Measurements from ENCODE around the gene FAM136A.
"Not testable (repeated sequence)": the region's sequence is repeated elsewhere in the genome, so short reads cannot be mapped to it uniquely, and the experiment has no call there.

The FAM136A gene

DNA sequence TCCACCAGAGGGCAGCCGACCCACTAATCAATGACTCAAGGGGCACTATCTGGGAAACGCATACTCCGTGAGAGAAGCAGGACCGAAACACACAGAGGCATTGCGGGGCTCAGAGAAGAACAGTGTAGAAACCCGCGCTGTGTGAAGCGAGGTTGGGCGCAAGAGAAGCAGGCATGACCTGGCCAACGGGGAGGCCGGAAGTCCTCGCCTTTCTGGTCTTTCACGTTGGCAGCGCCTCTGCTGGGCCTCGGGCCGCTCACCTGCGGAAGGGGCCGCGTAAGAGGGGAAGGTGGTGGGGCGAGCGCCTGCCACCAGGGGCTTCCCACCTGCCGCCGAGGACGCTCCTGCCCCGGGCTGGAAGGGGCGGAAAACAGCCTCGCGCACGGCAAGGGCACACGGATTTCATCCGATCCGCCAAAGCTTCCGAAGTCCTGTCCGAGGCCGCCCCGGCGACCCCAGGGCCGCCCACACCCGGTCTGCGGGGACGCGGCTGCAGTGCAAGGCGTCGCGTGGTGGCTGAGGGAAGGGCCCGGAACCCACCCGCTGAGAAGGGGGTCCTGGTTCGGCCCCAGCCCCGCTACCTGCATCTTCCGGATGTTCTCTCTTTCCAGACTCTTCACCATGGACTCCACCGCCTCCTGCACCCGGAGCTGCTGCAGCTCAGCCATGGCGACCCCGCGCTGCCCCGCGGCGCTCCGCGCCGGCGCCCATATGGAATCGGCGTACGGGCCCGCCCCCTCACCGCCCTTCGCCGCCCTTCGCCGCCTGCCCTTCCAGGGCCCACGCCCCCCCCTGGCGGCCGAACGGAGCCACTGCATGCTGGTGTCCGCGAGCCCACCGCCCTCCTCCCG is at the start of gene FAM136A:
TSS of gene FAM136A (minus strand) at position 724 of the 851 bp plus-strand sequence. CDS start at position 668, 56 bp downstream.
- peak; percentile 76 to 80 for DNase-seq (ENCODE audit: low read depth in 2 of 2)

DNA sequence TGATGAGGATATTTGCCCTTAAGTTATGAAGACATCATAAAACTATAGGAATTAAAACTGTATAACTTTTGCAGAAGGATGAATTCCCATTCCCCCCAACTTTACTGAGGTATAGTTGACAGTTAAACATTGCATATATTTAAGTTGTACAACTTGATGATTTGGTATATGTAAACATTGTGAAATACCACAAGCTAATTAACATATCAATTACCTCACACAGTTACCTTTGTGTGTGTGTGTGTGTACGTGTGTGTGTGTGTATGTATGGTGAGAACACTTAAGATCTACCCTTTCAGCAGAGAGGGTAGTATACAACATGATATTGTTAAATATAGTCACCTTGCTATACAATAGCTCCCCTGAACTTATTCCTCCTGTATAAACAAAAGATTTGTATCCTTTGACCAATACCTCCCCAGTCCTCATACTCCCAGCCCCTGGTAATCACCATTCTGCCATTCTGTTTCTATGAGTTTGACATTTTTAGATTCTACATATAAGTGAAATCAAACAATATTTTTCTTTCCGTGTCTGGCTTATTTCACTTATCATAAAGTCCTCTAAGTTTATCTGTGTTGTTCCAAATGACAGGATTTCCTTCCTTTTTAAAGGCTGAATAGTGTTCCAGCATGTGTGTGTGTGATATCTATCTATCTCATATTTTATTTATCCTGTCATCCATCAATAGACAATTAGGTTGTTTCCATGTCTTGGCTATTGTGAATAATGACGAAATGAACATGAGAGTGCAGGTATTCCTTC is 48.2 kb upstream of the FAM136A start:
- DNase-seq (ENCODE audit: low read depth in 2 of 2), result no peak

DNA sequence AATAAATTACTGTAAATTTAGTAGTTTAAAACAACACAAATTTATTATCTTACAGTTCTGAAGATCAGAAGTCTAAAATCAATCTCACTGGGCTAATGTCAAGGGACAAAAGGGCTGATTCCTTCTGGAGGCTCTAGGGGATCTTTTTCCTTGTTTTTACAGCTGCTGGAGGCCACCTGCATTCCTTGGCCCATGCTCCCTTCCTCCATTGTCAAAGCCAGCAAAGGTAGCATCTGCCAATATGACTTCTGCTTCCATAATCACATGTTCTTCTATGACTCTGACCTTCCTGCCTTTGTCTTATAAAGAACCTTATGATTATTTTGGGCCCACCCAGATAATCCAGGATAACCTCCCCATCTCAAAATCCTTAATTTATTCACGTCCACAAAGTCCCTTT is 46.0 kb upstream of the FAM136A start:
- DNase-seq (ENCODE audit: low read depth in 2 of 2), result no peak

DNA sequence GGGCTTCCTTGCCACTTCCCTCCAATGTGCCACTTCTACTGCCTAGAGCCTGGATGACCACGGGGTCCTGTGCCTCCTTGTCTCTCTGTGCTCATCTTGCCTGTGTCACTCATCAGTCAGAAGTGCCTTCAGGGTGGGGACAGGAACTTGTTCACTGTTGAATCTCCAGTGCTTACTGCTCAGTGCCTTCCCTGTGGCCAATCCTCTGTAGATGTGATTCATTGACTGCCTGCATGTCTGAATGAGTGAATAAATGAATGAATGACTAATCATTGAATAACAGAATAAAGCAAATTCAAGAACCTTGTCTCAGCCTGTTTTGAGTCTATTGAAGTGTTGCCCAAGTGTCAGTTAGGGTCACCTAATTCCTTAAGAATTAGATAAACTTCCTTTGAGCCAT is 42.3 kb upstream of the FAM136A start:
- no peak for DNase-seq (ENCODE audit: low read depth in 2 of 2)

DNA sequence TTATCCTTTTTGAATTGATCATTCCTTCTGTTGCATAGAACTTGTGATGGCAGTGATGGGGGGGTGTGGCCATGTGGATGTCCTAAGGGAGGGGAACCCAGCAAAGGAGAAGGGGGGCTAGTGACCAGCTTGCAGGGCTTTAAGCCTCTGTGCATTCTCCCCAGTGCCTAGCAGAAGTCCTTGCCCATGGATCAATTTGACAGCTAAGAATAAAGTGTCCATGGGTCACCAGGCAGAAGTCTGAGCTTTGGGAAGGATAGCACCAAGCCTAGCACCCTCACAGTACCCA is 39.6 kb upstream of the FAM136A start:
- DNase-seq (ENCODE audit: low read depth in 2 of 2), result no peak

DNA sequence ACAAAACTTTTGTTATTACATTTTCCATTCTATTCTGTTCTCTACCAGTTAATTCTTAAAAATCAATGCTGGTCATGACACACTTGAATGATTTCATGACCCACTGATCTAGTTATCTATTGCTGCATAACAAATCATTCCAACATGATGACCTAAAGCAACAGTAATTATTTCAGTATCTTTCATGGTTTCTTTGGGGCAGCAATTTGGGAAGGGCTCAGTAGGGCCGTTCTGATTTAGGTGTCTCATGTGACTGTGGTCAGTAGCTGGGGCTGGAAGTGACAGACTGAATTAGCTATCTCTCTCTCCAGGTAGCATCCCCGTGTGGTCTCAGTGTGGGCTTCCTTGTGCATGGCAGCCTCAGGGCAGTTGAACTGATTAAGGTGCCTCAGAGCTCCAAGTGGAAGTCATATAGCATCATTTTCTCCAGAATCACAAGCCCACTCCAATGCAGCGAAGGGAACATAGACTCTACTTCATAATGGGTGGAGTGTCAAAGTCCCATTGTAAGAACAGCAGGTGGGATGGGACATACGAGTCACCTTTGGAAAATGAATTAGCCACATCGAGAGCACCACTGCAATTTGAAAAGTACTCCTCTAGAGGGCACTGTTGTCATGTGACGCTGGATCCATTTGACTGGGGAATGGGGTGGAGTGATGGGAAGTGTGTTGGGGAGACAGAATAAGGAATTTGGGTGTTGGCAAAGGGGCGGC is 39.1 kb upstream of the FAM136A start:
- peak in 1 of 2 donors; percentile 1 for DNase-seq (ENCODE audit: low read depth in 2 of 2)

DNA sequence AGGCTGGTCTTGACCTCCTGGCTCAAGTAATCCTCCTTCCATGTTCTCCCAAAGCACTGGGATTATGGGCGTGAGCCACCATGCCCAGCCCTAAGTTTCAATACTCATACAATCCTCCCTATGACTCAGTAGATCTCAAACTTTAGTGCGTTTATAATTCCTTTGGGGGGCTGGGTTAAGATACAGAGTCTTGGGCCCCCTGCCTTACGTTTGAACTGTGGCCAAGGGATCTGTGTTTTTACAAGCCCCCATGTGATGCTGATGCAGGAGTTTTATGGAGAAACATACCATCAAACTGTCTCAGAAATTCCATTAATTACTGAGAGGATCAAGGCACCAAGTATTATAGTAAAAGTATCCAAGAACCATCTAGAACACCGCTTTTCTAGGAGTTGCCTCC is 38.2 kb upstream of the FAM136A start:
- no peak for DNase-seq (ENCODE audit: low read depth in 2 of 2)

DNA sequence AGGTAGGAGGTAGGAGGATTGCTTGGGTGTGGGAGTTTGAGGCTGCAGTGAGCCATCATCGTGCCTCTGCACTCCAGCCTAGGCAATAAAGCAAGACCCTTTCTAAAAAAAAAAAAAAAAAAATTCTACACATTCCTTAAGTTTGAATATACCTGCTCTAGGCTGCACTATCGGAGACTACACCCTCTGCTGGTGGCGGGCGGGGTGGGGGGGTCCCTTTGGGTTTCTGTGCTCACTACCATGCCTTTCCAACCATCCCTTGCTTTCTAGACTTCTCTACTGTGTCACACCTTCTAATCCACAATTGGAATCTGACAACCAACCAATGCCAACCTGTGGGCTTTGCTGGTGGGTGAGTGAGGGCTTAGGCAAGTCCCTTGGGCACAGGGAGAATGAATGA is 34.7 kb upstream of the FAM136A start:
- DNase-seq (ENCODE audit: low read depth in 2 of 2), result no peak

DNA sequence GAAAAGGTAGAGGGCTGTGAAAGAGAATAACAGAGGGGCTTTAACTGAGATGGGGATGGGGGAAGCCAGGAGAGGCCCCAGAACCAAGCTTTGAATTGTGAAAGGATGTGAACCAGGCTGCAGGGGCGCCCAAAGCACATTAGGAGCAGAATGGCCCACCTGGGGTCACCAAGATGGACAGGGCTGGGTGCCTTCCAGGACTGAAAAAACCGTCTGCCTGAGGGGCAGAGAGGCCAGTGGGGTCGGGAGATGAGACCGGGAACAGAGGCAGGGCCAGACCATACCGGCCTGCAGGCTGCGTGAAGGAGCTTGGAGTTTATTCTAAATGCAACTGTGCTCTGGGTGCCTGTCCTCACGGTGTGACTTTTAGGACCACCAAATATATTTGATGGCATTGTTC is 29.1 kb upstream of the FAM136A start:
- no peak for DNase-seq (ENCODE audit: low read depth in 2 of 2)

DNA sequence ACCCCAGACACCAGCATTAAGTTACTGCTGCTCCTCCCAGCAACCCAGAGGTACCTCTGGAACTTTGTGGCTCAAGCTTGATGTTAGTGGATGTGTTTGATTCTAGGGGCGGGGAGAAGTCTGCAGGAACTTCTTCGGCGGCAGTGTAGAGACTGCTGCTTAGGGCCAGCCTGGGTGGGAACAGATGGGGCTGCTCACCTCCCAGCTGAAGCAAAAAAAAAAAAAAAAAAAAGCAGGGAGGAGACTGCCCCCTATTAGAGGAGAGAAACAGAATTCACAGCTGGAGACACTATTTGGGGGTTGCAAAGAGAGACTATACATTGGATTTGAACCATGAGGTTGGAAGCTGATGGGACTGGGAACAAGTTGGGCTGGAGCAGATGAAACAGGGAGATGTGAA is 28.6 kb upstream of the FAM136A start:
- DNase-seq (ENCODE audit: low read depth in 2 of 2), result no peak

DNA sequence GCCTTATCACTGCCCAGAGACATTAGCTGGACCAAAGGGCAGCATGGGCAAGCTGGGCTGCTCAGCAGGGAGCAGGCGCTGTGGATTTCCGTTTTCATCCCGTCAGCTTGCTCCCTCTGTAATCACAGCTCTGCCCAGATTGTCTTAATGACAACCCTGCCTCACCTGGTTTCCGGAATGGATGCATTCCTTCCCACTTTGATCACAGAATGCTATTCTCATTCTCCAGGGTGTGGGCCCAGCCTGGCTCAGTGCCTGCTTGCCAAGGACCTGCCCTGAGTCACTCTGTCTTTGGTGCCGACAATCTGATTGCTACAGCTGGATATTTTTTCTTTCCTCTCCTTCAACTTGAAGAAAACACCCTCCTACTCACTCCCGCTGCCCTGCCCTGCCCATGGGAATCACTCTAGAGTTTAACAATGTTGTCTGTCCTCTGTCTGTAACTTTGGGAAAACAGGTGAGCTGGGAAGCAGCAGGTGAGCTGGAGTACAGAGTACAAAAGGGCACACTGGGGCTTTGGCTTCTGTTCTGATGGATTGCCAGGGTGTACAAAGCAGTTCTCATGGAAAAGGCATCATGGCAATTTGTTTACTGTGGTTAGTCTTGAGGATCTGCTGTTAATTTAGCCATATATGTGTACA is 27.2 kb upstream of the FAM136A start:
- no peak for DNase-seq (ENCODE audit: low read depth in 2 of 2)

DNA sequence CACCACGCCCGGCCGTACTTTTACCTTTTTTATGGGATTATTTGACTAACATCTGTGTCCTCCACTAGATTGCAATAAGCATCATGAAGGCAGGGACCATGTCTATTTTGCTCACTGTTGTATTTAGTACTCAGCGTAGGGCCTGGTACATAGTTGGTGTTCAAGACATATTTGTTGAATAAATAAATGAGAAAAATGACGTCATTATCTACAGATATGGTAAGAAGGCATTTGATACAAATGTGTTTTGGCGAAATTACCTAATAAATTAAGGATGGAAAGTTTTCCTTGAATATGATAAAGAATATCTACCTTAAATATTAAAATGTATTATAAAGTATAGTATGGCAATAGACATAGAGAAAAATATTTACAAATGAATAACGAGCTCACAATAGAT is 24.0 kb upstream of the FAM136A start:
- DNase-seq (ENCODE audit: low read depth in 2 of 2), result no peak

DNA sequence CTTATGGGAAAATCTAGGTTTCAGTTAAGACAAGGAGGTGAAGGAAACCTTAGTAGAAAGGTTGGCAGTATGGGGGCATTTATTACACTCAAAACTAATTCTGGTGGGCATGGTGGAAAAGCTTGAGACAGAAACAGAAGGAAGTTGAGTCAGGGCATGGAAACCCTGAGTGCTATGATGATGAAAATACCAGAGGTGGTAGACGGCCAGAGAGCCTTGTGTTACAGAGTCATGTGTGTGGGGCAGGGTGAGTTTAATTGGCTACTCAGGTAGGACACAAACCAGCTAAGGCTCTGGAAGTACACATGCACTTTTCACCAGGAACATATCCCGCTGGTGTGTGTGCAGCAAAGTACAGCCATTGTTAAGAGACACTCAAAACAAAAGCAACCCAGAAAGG is 20.7 kb upstream of the FAM136A start:
- DNase-seq (ENCODE audit: low read depth in 2 of 2), result no peak

DNA sequence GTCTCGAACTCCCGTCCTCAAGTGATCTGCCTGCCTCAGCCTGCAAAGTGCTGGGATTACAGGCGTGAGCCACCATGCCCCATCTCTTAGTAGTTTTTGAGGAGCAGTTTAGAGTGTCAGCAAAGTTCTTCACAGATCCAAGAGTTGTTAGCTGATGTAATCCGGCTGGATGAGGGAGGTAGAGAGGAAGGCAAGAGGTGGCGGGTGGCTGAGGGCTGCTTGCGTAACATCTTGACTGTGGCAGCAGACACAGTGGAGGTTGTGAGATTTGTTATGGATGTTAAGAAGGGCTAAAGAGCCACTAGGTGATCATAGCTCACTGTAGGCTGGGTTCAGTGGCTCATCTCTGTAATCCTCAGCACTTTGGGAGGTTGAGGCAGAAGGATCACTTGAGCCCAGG is 19.5 kb upstream of the FAM136A start:
- no peak for DNase-seq (ENCODE audit: low read depth in 2 of 2)

DNA sequence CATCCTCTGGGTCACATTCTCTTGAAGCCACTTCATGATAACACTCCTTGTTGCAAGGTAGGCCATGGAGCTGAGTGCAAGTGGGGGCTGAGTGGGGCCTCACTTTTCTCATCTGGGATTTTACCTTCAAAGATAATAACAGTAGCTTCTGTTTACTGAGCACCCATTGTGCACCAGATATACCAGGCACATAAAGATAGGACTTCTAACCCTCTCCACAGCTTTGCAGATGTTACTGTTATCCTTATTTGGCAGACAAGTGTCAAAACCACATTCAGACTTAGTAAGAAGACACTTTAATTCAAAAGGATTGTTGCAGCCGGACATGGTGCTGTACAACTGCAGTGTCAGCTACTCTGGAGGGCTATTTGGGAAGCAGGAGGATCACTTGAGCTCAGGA is 12.8 kb upstream of the FAM136A start:
- no peak for DNase-seq (ENCODE audit: low read depth in 2 of 2)

DNA sequence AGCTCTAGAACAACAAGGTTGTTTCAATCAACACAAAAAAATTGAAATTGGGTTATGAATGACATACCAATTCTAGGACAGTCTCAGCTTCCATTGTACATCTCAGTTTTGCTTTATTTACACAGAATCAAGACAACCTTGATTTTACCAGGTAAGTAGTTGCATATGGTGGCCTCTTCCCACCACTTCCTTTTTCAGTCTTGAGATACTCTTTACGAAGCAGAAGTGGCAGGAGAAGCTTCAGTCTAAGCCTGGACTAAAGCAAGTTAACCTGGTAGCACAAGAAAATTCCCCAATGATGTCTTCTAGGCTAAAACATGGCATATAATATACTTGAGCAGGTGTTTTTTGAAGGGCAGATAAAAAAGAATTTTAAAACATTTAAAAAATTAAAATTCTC is 10.7 kb upstream of the FAM136A start:
- DNase-seq (ENCODE audit: low read depth in 2 of 2), result no peak

DNA sequence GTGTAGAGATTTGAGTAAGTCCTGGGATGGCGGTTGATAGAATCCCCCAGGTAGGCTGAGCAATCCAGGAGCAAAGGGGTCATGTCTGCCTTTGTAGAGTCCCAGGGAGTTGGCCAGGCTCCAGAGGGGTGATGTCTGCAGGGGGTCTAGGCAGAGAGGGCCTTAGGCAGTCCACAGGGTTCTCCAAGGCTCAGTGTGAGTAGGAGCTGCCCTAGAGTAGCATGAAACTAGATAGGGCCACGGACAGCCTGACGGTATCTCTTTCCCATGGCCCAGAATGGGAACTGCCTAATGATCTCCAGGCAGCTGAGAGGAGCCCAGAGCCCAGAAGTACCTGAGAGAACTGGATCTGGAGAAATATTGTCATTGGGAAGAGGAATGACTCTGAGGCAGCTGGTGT is 9.0 kb upstream of the FAM136A start:
- no peak for DNase-seq (ENCODE audit: low read depth in 2 of 2)

DNA sequence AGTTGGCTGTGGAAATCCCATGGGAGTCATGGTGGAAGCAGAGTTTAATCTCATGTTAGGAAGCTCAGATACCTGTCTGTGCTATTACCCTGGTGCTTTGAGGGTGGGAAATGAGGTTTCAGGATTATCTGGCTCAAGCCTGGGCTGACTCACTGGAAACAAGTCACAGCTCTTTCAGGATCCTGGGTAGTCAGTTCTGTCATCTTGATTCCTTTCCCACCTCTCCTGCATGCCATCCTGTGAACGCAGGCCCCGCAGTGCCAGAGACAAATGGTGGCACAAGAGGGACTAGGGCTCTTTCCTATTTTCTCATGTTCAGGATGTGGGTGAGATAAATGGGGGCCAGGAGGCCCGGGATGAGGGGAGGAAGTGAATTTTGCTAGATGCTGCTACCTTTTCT is 3.7 kb upstream of the FAM136A start:
- no peak for DNase-seq (ENCODE audit: low read depth in 2 of 2)

DNA sequence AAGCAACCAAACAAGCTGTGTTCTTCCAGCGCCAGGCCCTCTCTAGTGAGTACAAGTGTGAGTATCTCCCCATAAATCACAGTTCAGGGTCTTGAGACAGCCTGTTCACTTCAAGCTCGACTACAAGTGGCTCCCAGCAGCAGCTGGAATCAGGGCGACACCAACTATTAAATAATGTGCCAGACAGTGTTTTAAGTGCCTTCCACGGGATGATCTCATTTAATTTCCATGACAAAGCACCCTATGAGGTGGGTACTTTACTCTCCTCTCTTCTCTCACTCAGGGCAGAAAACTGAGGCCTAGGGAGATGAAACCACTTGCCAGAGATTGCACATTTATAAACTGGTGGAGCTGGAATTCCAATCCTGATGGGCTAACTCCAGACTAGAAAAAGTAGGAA is 2.6 kb upstream of the FAM136A start:
- no peak for DNase-seq (ENCODE audit: low read depth in 2 of 2)

DNA sequence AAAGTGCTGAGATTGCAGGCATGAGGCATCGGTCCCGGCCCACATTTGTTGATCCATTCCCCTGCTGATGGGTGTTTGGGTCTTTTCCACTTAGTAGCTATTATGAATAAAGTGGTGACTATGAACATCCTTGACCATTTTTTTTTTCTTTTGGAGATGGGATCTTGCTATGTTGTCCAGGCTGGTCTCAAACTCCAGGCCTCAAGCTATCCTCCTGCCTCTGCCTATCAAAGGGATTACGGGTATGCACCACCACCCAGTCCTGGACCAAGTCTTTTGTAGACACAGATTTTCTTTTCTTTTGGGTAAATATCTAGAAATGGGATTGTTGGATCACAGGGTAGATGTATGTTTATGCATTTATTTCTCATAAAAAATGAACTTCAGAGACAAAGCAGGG is 1.3 kb upstream of the FAM136A start:
- no peak for DNase-seq (ENCODE audit: low read depth in 2 of 2)

DNA sequence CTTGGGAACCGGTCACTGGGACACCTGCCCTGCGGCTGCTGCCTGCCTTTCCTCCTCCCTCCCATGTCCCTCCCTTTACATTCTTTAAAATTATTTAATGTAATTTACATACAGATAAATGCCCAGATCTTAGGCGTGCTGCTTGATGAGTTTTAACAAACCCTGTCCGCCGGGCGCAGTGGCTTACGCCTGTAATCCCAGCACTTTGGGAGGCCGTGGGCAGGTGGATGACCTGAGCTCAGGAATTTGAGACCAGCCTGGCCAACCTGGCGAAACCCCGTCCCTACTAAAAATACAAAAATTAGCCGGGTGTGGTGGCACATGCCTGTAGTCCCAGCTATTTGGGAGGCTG is 304 bp upstream of the FAM136A start:
- DNase-seq (ENCODE audit: low read depth in 2 of 2), result not testable (repeated sequence)

DNA sequence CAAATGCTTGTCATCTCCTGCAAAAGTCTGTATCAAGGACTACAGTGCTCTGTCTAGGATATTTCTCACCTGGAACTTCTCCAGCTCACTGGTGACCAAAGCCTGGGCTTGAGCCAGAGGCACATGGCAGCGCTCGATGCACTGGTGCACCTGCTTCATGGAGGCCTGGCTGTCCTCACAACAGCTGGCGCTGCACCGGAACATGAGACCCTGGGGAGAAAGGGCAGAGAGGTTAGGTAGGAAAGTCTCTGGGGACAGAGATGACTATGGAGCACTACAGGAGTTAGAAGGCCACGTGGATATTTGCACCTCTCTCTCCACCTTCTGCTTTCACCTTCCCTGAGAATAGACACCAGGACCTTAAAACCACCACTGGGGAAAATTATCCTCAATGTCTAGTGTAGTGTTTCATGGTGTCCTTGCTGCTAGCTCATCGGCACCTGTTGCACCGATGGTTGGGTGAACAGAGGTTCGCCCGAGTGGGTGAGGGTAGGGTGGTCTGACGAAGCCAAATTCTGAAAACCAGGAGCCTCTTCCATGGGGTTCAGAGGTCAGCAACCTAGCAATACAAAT is 1.0 kb downstream of the FAM136A start:
- no peak for DNase-seq (ENCODE audit: low read depth in 2 of 2)
